ENCODE data around the gene SLC22A13. TPM values are rescaled to one million over a fixed set of nuclear protein-coding genes. Genes with fewer than 3 reads are reported as not detected.

The SLC22A13 gene
- 0.06 to 0.14 TPM (median 0.09 TPM) in 4 of 5 replicates, not detected in the other for total RNA-seq (2022; extraction: Qiagen RNA extraction)

GRCh38 chr3:38265604-38266307 is at the start of gene SLC22A13:
TSS of gene SLC22A13 (plus strand) at chr3:38265812. CDS start at chr3:38265861, 49 bp downstream.

GRCh38 chr3:38281895-38282686 is 16.5 kb downstream of the SLC22A13 start, which contains the start of gene SLC22A14:
TSS of gene SLC22A14 (plus strand) at chr3:38282294. CDS start at chr3:38306027, 23,733 bp downstream.

Other genes starting within 250 kb of the SLC22A13 start
- 3.3 to 4.6 TPM (median 4.1 TPM) in 5 replicates for gene PLCD1, start 236.2 kb upstream of the SLC22A13 start, total RNA-seq (2022; extraction: Qiagen RNA extraction)
- gene DLEC1, start 226.6 kb upstream of the SLC22A13 start, total RNA-seq (2022; extraction: Qiagen RNA extraction): 0.02 to 0.09 TPM (median 0.06 TPM) in 4 of 5 replicates, not detected in the other
- gene ACAA1, start 128.7 kb upstream of the SLC22A13 start, total RNA-seq (2022; extraction: Qiagen RNA extraction): 40.2 to 49.9 TPM (median 47.3 TPM) in 5 replicates
- gene MYD88, start 127.2 kb upstream of the SLC22A13 start, total RNA-seq (2022; extraction: Qiagen RNA extraction): 21.7 to 24.3 TPM (median 23.2 TPM) in 5 replicates
- 27.8 to 41.2 TPM (median 35.3 TPM) in 5 replicates for gene OXSR1, start 100.3 kb upstream of the SLC22A13 start, total RNA-seq (2022; extraction: Qiagen RNA extraction)
- gene SLC22A14, start 16.5 kb downstream of the SLC22A13 start, total RNA-seq (2022; extraction: Qiagen RNA extraction): 0.03 to 0.05 TPM (median 0.05 TPM) in 3 of 5 replicates, not detected in the others
- gene XYLB, start 81.0 kb downstream of the SLC22A13 start, total RNA-seq (2022; extraction: Qiagen RNA extraction): 3.1 to 4.3 TPM (median 3.4 TPM) in 5 replicates
- gene ACVR2B, start 188.1 kb downstream of the SLC22A13 start, total RNA-seq (2022; extraction: Qiagen RNA extraction): 1.7 to 2.6 TPM (median 2.5 TPM) in 5 replicates
- gene EXOG, start 230.5 kb downstream of the SLC22A13 start, total RNA-seq (2022; extraction: Qiagen RNA extraction): 7.6 to 22.8 TPM (median 12.8 TPM) in 5 replicates

Measured in A549 treated with AZD2906 at 1 μM for 4 hours (cell line).